Ascending aorta (tissue), 2 donors: ENCODE measurements around the gene TAF11L14. TPM values are rescaled to one million over a fixed set of nuclear protein-coding genes. Genes with fewer than 3 reads are reported as not detected.

Experiments used
- DNase-seq, 2 donors: peaks; one replicate each; pipeline ENCODE4 v3.0.0-alpha.2; 2019; ENCODE audit warnings: low spot score in 2 of 2
- H3K27ac ChIP-seq, 2 donors: fragments of 200-600 bp; sonication (generic); one replicate each; pipeline ENCODE4 v1.5.1; 2016 to 2017; ENCODE audit warnings: mild to moderate bottlenecking in 1 of 2
- H3K27me3 ChIP-seq: fragments of 200-600 bp; sonication (generic); one replicate; pipeline ENCODE4 v1.5.1; 2017
- H3K36me3 ChIP-seq, 2 donors: fragments of 200-600 bp; sonication (generic); one replicate each; pipeline ENCODE4 v1.5.1; 2016
- H3K4me1 ChIP-seq, 2 donors: fragments of 200-600 bp; sonication (generic); one replicate each; pipeline ENCODE4 v1.5.1; 2016 to 2017; ENCODE audit warnings: mild to moderate bottlenecking in 1 of 2
- H3K4me3 ChIP-seq, 2 donors: fragments of 200-600 bp; sonication (generic); one replicate each; pipeline ENCODE4 v1.5.1; 2016 to 2017; ENCODE audit warnings: mild to moderate bottlenecking in 1 of 2
- H3K9me3 ChIP-seq, 2 donors: fragments of 200-600 bp; sonication (generic); one replicate each; pipeline ENCODE4 v1.5.1; 2016
- intact Hi-C: fragments of 100-400 bp; cut with DNase I; formaldehyde crosslinking; loops from one replicate; pipeline ENCODE4 v1.15.1; 2023
- total RNA-seq: library from RNA; depleted of rRNA; stranded (reverse); fragments of >200 nt; gene quantifications from one replicate; pipeline ENCODE4 v1.1.0, GENCODE V29; 2016
- TF ChIP-seq, protein P1 (sequence below), 3 experiments: fragments of 200-600 bp in 2 of 3; fragments of 450-650 bp in 1 of 3; sonication (generic) in 2 of 3; IDR thresholded peaks; one replicate each; pipeline ENCODE4 v1.5.1; 2016 to 2019; ENCODE audit warnings: antibody characterized with exemption in 3 of 3, mild to moderate bottlenecking in 1 of 3, moderate library complexity in 1 of 3

Gene TAF11L14
- total RNA-seq, 1 donor from 2014 or later: not detected

DNA sequence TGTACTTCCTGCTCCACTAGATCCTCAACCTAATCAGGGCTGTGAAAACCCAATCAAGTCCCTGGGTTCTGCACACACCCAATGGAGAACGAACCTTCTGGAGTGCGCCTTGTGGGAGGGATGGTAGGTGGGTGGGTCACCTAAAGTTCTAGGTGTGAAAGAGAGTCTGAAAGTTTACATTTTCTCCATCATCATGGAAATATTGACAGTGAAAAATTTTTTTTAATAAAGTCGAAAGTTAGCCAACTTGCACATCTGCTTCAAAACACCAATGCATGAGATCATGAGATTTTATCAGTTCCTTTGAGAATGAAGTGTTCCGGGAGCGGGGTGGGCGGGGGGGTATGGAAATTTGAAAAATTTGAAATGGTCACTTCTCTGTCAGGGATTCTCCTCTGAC is 21.7 kb downstream of the TAF11L14 start:
- Histone ChIP-seq H3K9me3 (no peaks in the 10 kb centered on the region), H3K4me3 (no peak overlapping the region), H3K4me1 (no peaks in the 10 kb centered on the region), H3K27me3 (no peaks in the 10 kb centered on the region), H3K27ac (no peak overlapping the region), H3K36me3 (no peaks in the 10 kb centered on the region)
- DNase-seq: no peak
- TF ChIP-seq, protein P1, sequence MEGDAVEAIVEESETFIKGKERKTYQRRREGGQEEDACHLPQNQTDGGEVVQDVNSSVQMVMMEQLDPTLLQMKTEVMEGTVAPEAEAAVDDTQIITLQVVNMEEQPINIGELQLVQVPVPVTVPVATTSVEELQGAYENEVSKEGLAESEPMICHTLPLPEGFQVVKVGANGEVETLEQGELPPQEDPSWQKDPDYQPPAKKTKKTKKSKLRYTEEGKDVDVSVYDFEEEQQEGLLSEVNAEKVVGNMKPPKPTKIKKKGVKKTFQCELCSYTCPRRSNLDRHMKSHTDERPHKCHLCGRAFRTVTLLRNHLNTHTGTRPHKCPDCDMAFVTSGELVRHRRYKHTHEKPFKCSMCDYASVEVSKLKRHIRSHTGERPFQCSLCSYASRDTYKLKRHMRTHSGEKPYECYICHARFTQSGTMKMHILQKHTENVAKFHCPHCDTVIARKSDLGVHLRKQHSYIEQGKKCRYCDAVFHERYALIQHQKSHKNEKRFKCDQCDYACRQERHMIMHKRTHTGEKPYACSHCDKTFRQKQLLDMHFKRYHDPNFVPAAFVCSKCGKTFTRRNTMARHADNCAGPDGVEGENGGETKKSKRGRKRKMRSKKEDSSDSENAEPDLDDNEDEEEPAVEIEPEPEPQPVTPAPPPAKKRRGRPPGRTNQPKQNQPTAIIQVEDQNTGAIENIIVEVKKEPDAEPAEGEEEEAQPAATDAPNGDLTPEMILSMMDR (IDR thresholded peaks at IDR 0.05): no peak
- intact Hi-C loops: no loop called here

DNA sequence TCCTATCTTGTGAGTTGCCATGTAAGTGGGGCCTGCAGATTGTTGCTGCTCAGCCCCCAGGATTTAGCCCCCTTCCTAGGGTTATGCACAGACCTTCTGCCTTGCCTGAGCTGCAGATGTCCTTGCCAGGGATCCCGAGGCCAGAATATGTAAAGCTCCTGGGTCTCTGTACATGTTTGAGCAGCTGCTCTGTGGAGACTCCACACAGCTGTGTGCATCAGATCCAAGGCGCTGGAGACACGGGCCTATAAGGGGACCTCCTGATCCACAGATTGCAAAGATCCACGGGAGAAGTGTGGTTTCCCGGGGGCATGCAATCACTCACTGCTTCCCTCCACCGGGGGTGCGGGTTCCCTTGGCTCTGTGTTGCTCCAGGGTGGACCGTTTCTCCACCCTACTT is 28.9 kb downstream of the TAF11L14 start:
- DNase-seq: no peak
- Histone ChIP-seq H3K27ac (no peak overlapping the region), H3K4me1 (no peaks in the 10 kb centered on the region), H3K9me3 (no peaks in the 10 kb centered on the region), H3K27me3 (no peaks in the 10 kb centered on the region), H3K4me3 (no peak overlapping the region), H3K36me3 (no peaks in the 10 kb centered on the region)
- TF ChIP-seq, protein P1 (IDR thresholded peaks at IDR 0.05): no peak
- intact Hi-C loops: no loop called here

DNA sequence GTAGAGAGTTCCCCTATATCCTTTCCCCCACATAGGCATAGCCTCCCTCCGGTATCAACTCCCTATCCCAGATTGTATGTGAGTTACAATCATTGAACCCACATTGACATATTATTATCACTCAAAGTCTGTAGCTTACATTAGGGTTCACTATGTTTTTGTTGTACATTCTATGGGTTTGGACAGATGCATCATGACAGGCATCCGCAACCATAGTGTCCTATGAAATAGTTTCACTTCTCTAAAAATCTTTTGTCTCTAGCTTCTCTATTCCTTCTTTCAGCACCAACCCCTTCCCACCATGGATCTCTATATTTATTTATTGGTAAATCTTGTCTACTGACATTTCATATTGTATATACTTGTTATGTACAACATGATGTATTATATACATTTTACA is 31.6 kb downstream of the TAF11L14 start:
- Histone ChIP-seq H3K4me3 (no peak overlapping the region), H3K9me3 (no peaks in the 10 kb centered on the region), H3K36me3 (no peaks in the 10 kb centered on the region), H3K27me3 (no peaks in the 10 kb centered on the region), H3K27ac (no peak overlapping the region), H3K4me1 (no peaks in the 10 kb centered on the region)
- no peak for DNase-seq
- intact Hi-C loops: no loop called here
- TF ChIP-seq, protein P1 (IDR thresholded peaks at IDR 0.05): no peak

DNA sequence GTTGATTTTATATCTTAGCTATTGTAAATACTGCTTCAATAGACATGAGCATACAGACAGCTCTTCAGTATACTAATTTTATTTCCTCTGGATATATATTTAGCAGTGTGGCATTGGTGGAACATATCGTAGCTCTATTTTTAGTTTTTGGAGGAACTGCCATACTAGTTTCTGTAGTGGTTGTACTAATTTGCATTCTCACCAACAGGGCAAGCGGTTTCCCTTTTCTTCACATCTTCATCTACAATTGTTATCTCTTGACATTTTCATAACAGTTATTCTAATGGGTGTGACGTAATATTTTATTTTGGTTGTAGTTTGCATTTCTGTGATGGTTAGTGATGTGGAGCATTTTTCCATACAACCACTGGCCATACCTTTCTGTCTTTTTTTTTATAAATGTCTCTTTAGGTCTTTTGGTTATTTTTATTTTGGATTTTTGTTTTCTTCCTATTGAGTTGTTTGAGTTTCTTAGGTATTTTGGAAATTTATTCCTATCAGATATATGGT is 32.5 kb downstream of the TAF11L14 start:
- H3K4me3 ChIP-seq: no peak overlapping the region
- no peaks in the 10 kb centered on the region for H3K27me3 ChIP-seq
- no peaks in the 10 kb centered on the region for H3K36me3 ChIP-seq
- intact Hi-C loops: no loop called here
- TF ChIP-seq, protein P1 (IDR thresholded peaks at IDR 0.05): no peak
- no peak overlapping the region for H3K27ac ChIP-seq
- no peaks in the 10 kb centered on the region for H3K9me3 ChIP-seq
- DNase-seq: no peak
- no peaks in the 10 kb centered on the region for H3K4me1 ChIP-seq

DNA sequence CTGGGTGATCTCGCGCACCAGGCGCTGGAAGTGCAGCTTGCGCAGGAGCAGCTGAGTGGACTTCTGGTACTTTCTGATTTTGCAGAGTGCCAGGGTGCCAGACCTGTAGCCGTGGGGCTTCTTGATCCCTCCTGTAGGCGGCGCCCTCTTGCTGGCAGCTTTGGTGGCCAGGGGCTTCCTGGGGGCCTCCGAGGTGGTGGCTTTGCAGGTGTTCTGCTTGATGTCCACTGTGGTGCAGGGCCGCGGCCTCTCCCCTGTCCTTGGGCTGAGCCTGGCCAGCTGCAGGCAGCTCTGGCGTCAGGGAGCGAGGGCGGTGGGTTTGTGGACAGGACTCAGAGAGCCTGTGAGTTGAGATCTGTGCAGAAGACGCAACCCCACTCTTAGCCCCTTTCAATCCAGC is 36.1 kb downstream of the TAF11L14 start:
- no peak for DNase-seq
- Histone ChIP-seq H3K9me3 (no peaks in the 10 kb centered on the region), H3K27me3 (no peaks in the 10 kb centered on the region), H3K36me3 (no peaks in the 10 kb centered on the region), H3K4me3 (no peak overlapping the region), H3K4me1 (no peaks in the 10 kb centered on the region), H3K27ac (no peak overlapping the region)
- TF ChIP-seq, protein P1 (IDR thresholded peaks at IDR 0.05): no peak
- intact Hi-C loops: no loop called here

DNA sequence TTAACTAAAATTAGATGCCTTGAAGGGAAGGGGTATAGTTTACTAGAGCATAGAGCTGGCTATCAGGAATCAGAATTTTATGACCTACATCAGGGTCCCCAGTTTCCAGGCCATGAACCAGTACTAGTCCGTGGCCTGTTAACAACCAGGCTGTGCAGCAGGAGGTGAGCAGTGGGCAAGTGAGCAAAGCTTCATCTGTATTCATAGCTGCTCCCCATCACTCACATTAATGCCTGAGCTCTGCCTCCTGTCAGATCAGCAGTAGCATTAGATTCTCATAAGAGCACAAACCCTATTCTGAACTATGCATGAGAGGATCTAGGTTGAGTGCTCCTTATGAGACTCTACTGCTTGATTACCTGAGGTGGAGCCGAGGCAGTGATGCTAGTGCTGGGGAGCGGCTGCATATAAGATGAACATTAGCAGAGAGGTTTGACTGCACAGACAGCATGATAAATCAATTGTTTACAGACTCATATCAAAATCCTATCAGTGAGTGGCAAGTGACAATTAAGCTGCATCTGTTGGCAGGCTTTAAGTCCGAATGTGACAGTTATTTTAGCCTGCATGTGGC is 44.6 kb downstream of the TAF11L14 start:
- H3K27me3 ChIP-seq: no peaks in the 10 kb centered on the region
- H3K36me3 ChIP-seq: no peaks in the 10 kb centered on the region
- TF ChIP-seq, protein P1 (IDR thresholded peaks at IDR 0.05): no peak
- H3K4me1 ChIP-seq: no peaks in the 10 kb centered on the region
- intact Hi-C loops: no loop called here
- H3K4me3 ChIP-seq: no peak overlapping the region
- H3K27ac ChIP-seq: no peak overlapping the region
- H3K9me3 ChIP-seq: no peaks in the 10 kb centered on the region
- no peak for DNase-seq
